Panc1 (cell line): Measurements from ENCODE around the gene CUX1. TPM values are rescaled to one million over a fixed set of nuclear protein-coding genes. Genes with fewer than 3 reads are reported as not detected.

Experiments used
- ATAC-seq: fragments of 200-7000 bp; cut with Tn5 transposase; 2 replicates; pipeline ENCODE4 v1.9.1; 2020; ENCODE audit warnings: mild to moderate bottlenecking, moderate library complexity
- BruUV-seq: library from RNA; stranded (reverse); fragments of 400-500 nt; replicated peaks from 2 replicates; lab custom pipeline; 2021; lab: Mats Ljungman, UMichigan
- CTCF ChIA-PET: fragments of 300-600 bp; sonication (Branson Sonifier 250); formaldehyde crosslinking; loops from one replicate; lab custom pipeline; 2022; ENCODE audit warnings: antibody characterized with exemption; lab: Charles Lee
- POLR2A ChIA-PET: fragments of 300-600 bp; sonication (Branson Sonifier 250); formaldehyde crosslinking; loops from one replicate; lab custom pipeline; 2022; ENCODE audit warnings: antibody characterized with exemption; lab: Charles Lee
- DNase-seq: peaks from one replicate; pipeline ENCODE4 v3.0.0-alpha.2; 2010; ENCODE audit warnings: low read depth, low spot score
- H3K27ac ChIP-seq: 2 replicates; pipeline ENCODE4 v1.5.1; 2011; ENCODE audit warnings: mild to moderate bottlenecking, low read length, inconsistent platforms
- H3K27me3 ChIP-seq: fragments of 200-500 bp; sonication (Bioruptor generic); 2 replicates; pipeline ENCODE4 v1.6.0; 2014; ENCODE audit warnings: low read length, inconsistent platforms; ENCODE audit not compliant: control insufficient read depth, insufficient read depth
- H3K36me3 ChIP-seq: fragments of 200-500 bp; sonication (Bioruptor generic); 2 replicates; pipeline ENCODE4 v1.5.1; 2014; ENCODE audit warnings: inconsistent platforms, mild to moderate bottlenecking, low read length, moderate library complexity; ENCODE audit not compliant: control insufficient read depth, insufficient read depth
- H3K4me1 ChIP-seq: 2 replicates; pipeline ENCODE4 v1.5.1; 2011; ENCODE audit warnings: inconsistent platforms, mild to moderate bottlenecking, low read length, moderate library complexity; ENCODE audit not compliant: control insufficient read depth, insufficient read depth
- H3K4me3 ChIP-seq, 2 experiments: 2 replicates each; pipeline ENCODE4 v1.5.1; 2011 to 2012; ENCODE audit warnings: low read depth in 2 of 2, low read length in 2 of 2, mild to moderate bottlenecking in 2 of 2, inconsistent platforms in 1 of 2, moderate library complexity in 1 of 2
- H3K9me3 ChIP-seq: fragments of 200-500 bp; sonication (Bioruptor generic); 2 replicates; pipeline ENCODE4 v1.5.1; 2014; ENCODE audit warnings: low read depth, mild to moderate bottlenecking, inconsistent platforms, low read length, moderate library complexity; ENCODE audit not compliant: control insufficient read depth, insufficient read depth
- CTCF ChIP-seq: fragments of 450-650 bp; IDR thresholded peaks from 2 replicates; pipeline ENCODE4 v1.5.1; 2017; ENCODE audit warnings: mild to moderate bottlenecking
- POLR2AphosphoS5 ChIP-seq: IDR thresholded peaks from 2 replicates; pipeline ENCODE4 v1.6.1; 2012; ENCODE audit warnings: mild to moderate bottlenecking, low read depth, low read length, moderate library complexity
- REST ChIP-seq, 2 experiments: IDR thresholded peaks; 2 replicates each; pipeline ENCODE4 v1.6.1; 2011 to 2012; ENCODE audit warnings: low read depth in 2 of 2, control low read depth in 1 of 2, low read length in 1 of 2, mild to moderate bottlenecking in 1 of 2, moderate library complexity in 1 of 2; ENCODE audit not compliant: insufficient read depth in 1 of 2
- SIN3A ChIP-seq: IDR thresholded peaks from 2 replicates; pipeline ENCODE4 v1.6.1; 2012; ENCODE audit warnings: low read depth, mild to moderate bottlenecking, low read length, moderate library complexity, borderline replicate concordance; ENCODE audit not compliant: insufficient read depth
- TCF7L2 ChIP-seq: IDR thresholded peaks from 2 replicates; pipeline ENCODE4 v1.6.1; 2011; ENCODE audit warnings: mild to moderate bottlenecking, low read depth, low read length, inconsistent platforms
- in situ Hi-C: cut with HindIII; loops from 2 replicates; pipeline ENCODE4 v1.10.0; 2016; ENCODE audit warnings: low sequenced_read_pairs, low pct_unique_long_range_greater_than_20kb
- intact Hi-C: fragments of 100-400 bp; cut with micrococcal nuclease; formaldehyde crosslinking; loops from one replicate; pipeline ENCODE4 v1.10.0; 2022; ENCODE audit not compliant: unreplicated experiment
- total RNA-seq: library from RNA; stranded (reverse); gene quantifications from one replicate; pipeline ENCODE4 v1.2.1, GENCODE V29; 2021; ENCODE audit not compliant: unreplicated experiment

CUX1 gene
- total RNA-seq, 1 experiment from 2014 or later, result 50.9 TPM

GRCh38 chr7:101947899-101948298 lies 130.5 kb downstream of the CUX1 start:
- no peaks in the 10 kb centered on the region for H3K36me3 ChIP-seq
- intact Hi-C loops, result no loop called here
- ATAC-seq, result no peak
- no peak overlapping the region for H3K4me3 ChIP-seq
- ChIA-PET CTCF (no interaction called here), POLR2A (no interaction called here)
- BruUV-seq, result no TSS peak
- H3K27ac ChIP-seq, result no peak overlapping the region
- no peaks in the 10 kb centered on the region for H3K9me3 ChIP-seq
- in situ Hi-C loops, result no loop called here
- H3K4me1 ChIP-seq, result no peaks in the 10 kb centered on the region
- H3K27me3 ChIP-seq, result no peaks in the 10 kb centered on the region
- TF ChIP-seq REST (IDR thresholded peaks at IDR 0.05; ENCODE audit: insufficient read depth in 1 of 2, low read depth in 2 of 2, low read length in 1 of 2), result no peak
- no peak for TF ChIP-seq TCF7L2
- no peak for TF ChIP-seq POLR2AphosphoS5
- no peak for TF ChIP-seq CTCF
- TF ChIP-seq SIN3A, result no peak
- no peak for DNase-seq

- POLR2A ChIA-PET, result no interaction called here
Measured at GRCh38 chr7:101948650-101949049, 131.2 kb downstream of the CUX1 start.

More at GRCh38 chr7:101948650-101949049, 131.2 kb downstream of the CUX1 start:
- no peaks in the 10 kb centered on the region for H3K36me3 ChIP-seq
- no peak for TF ChIP-seq CTCF
- TF ChIP-seq SIN3A, result no peak
- TF ChIP-seq TCF7L2, result no peak
- TF ChIP-seq POLR2AphosphoS5, result no peak
- no peak for TF ChIP-seq REST (IDR thresholded peaks at IDR 0.05; ENCODE audit: insufficient read depth in 1 of 2, low read depth in 2 of 2, low read length in 1 of 2)
- in situ Hi-C loops (no loop called here), intact Hi-C loops (no loop called here)
- no peaks in the 10 kb centered on the region for H3K4me1 ChIP-seq
- DNase-seq (no peak), ATAC-seq (no peak)
- no TSS peak for BruUV-seq
- H3K27ac ChIP-seq, result no peak overlapping the region
- CTCF ChIA-PET, result no interaction called here
- H3K4me3 ChIP-seq, result no peak overlapping the region
- H3K9me3 ChIP-seq, result no peaks in the 10 kb centered on the region
- no peaks in the 10 kb centered on the region for H3K27me3 ChIP-seq
